Lung (tissue), 16 donors: ENCODE results near the gene SOSTDC1. TPM values are rescaled to one million over a fixed set of nuclear protein-coding genes. Genes with fewer than 3 reads are reported as not detected.

Experiments used
- ATAC-seq: fragments of 200-7000 bp; cut with Tn5 transposase; one replicate; pipeline ENCODE4 v1.9.1; 2020; ENCODE audit warnings: moderate number of reproducible peaks; ENCODE audit not compliant: insufficient read depth, low FRiP score
- DNase-seq, 3 donors: peaks; one replicate each; pipeline ENCODE4 v3.0.0-alpha.2; 2013 to 2017
- H3K27ac ChIP-seq, 2 donors: one replicate each; pipeline ENCODE4 v1.5.1; 2013; ENCODE audit warnings: mild to moderate bottlenecking in 2 of 2, moderate library complexity in 2 of 2, control low read depth in 1 of 2, inconsistent platforms in 1 of 2, low read depth in 1 of 2, low read length in 1 of 2
- H3K27me3 ChIP-seq, 3 donors: one replicate each; pipeline ENCODE4 v1.5.1; 2013; ENCODE audit warnings: low read length in 2 of 3; ENCODE audit not compliant: control insufficient read depth in 3 of 3, insufficient read depth in 3 of 3
- H3K36me3 ChIP-seq, 4 donors: one replicate each; pipeline ENCODE4 v1.5.1; 2013; ENCODE audit warnings: low read length in 4 of 4, mild to moderate bottlenecking in 1 of 4, moderate library complexity in 1 of 4; ENCODE audit not compliant: control insufficient read depth in 4 of 4, insufficient read depth in 4 of 4
- H3K4me1 ChIP-seq, 5 donors: one replicate each; pipeline ENCODE4 v1.5.1; 2013; ENCODE audit warnings: low read length in 5 of 5, mild to moderate bottlenecking in 2 of 5, moderate library complexity in 1 of 5; ENCODE audit not compliant: control insufficient read depth in 5 of 5, insufficient read depth in 5 of 5
- H3K4me3 ChIP-seq: one replicate; pipeline ENCODE4 v1.5.1; 2013; ENCODE audit warnings: mild to moderate bottlenecking, control low read depth, moderate library complexity
- H3K9ac ChIP-seq, 2 donors: one replicate each; pipeline ENCODE4 v1.5.1; 2013; ENCODE audit warnings: low read length in 2 of 2, control low read depth in 1 of 2; ENCODE audit not compliant: insufficient read depth in 1 of 2
- H3K9me3 ChIP-seq, 4 donors: one replicate each; pipeline ENCODE4 v1.5.1; 2013; ENCODE audit warnings: low read length in 3 of 4, mild to moderate bottlenecking in 1 of 4, moderate library complexity in 1 of 4; ENCODE audit not compliant: control insufficient read depth in 4 of 4, insufficient read depth in 3 of 4
- CTCF ChIP-seq: IDR thresholded peaks from 2 replicates; pipeline ENCODE4 v1.5.1; 2012; ENCODE audit warnings: mild to moderate bottlenecking; ENCODE audit errors: control extremely low read depth, extremely low read depth
- WGBS, 2 donors: extraction: QIAGEN DNeasy Blood & Tissue Kit; methylation state at CpG; one replicate each; pipeline ENCODE4 v1.1.7; 2013; 5-methylcytosine and 5-hydroxymethylcytosine counted together
- long read RNA-seq, 5 donors: transcript quantifications; one replicate each; lab custom pipeline, GENCODE V29; 2026
- polyA plus RNA-seq, 2 donors: library from polyadenylated mRNA; stranded (reverse); fragments of 200-250 nt; gene quantifications; one replicate each; pipeline ENCODE4 v1.2.1, GENCODE V29; 2013
- total RNA-seq, 2 donors: library from RNA; depleted of rRNA in 1 of 2; stranded (reverse); fragments of >200 nt in 1 of 2; gene quantifications; one replicate each; pipeline ENCODE4 v1.2.1, GENCODE V29; 2014 to 2021
- donor health status: control.
- donor health status: control.
- donor health status: Bipolar disorder and iron deficiency.
- donor health status: healthy.
- donor health status: DM: yes; HTN: yes; CAD: no.

The SOSTDC1 gene, protein sequence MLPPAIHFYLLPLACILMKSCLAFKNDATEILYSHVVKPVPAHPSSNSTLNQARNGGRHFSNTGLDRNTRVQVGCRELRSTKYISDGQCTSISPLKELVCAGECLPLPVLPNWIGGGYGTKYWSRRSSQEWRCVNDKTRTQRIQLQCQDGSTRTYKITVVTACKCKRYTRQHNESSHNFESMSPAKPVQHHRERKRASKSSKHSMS
- total RNA-seq (10 to 100 TPM in 1 of 2 donors, 1 to 10 TPM in 1; 6.1 to 32.1 TPM), polyA plus RNA-seq (1 to 10 TPM; 1.1 to 5.5 TPM)
- long read RNA-seq, donor 1, transcript SOSTDC1-201 (2 exons, 1,869 nt) = major isoform, 24 of 24 reads
- long read RNA-seq, donor 1, partial matches to known transcripts = 0 of 24 reads
- long read RNA-seq, donor 1, other reads (novel, unspliced or antisense) = 0 of 24 reads
- long read RNA-seq, donor 2, transcript SOSTDC1-201 (2 exons, 1,869 nt) = major isoform, 15 of 15 reads
- long read RNA-seq, donor 2, partial matches to known transcripts = 0 of 15 reads
- long read RNA-seq, donor 2, other reads (novel, unspliced or antisense) = 0 of 15 reads
- long read RNA-seq, donor 3, transcript SOSTDC1-201 (2 exons, 1,869 nt) = major isoform, 22 of 22 reads
- long read RNA-seq, donor 3, partial matches to known transcripts = 0 of 22 reads
- long read RNA-seq, donor 3, other reads (novel, unspliced or antisense) = 0 of 22 reads
- long read RNA-seq, donor 4, transcript SOSTDC1-201 (2 exons, 1,869 nt) = major isoform, 5 of 5 reads
- long read RNA-seq, donor 4, partial matches to known transcripts = 0 of 5 reads
- long read RNA-seq, donor 4, other reads (novel, unspliced or antisense) = 0 of 5 reads
- long read RNA-seq, donor 5, transcript SOSTDC1-201 (2 exons, 1,869 nt) = major isoform, 23 of 23 reads
- long read RNA-seq, donor 5, partial matches to known transcripts = 0 of 23 reads
- long read RNA-seq, donor 5, other reads (novel, unspliced or antisense) = 0 of 23 reads

DNA sequence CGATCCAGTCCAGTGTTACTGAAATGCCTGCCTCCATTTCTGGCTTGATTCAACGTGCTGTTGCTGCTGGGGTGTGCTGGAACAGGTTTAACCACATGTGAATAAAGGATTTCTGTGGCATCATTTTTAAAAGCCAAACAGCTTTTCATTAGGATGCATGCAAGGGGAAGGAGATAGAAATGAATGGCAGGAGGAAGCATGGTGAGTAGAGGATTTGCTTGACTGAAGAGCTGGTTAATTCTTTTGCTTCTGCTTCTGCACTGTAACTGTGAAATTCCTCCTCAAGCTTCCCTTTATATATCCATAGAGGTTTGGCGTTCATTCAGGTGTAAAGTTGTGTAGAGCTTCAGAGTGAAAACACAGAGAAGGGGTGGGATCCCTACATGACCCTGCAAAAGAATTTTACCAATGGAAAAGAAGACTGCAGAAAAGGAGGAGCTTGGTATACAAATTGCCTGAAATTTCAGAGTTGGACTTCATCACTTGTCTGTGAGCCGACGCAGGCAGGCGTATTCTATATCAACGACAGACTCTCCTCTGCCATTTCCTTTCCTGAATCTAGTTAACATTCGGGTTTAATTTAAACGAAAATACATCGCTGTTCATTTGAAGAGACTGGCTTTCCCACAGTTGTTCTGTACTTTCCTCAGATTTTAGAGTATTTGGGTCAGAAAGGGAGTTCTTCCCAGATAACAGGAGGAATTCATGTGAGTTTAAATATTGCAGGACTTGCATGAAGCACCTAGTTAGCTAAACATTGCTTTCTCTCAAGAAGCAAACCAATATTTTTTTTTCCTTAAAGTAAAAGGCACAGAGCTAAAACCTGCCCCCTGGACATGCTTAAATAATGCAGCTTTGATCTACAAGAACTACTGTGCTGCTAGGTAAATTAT is at the start of gene SOSTDC1:
Gene SOSTDC1, minus strand, starts transcription at position 270 of the 893 bp plus-strand sequence. Its CDS starts 70 bp downstream, at position 200.
- DNase-seq = peak; percentile 70 to 93 (median 92)
- no peak within 1 kb of the TSS for H3K4me3 ChIP-seq
- H3K27me3 ChIP-seq = no peaks in the 10 kb centered on the region
- ATAC-seq = no peak
- H3K4me1 ChIP-seq = peaks cover 2 to 29% (median 3%) of the 10 kb centered on the region in 5 donors
- H3K9ac ChIP-seq = peak within 1 kb of the TSS; percentile 13 to 82
- H3K36me3 ChIP-seq = no peaks in the 10 kb centered on the region
- WGBS, 2 donors = 17 to 26% methylated on average over 10 of the region's 10 CpGs
- TF ChIP-seq CTCF = no peak
- no peak within 1 kb of the TSS for H3K27ac ChIP-seq
- no peaks in the 10 kb centered on the region for H3K9me3 ChIP-seq

GRCh38 chr7:16514729-16515128 is 49.2 kb upstream of the SOSTDC1 start:
- ATAC-seq (no peak), DNase-seq (peak in 1 of 3 donors; percentile 28)
- Histone ChIP-seq H3K9ac (no peak overlapping the region), H3K9me3 (peaks cover 0 to 4% (median 0%) of the 10 kb centered on the region in 4 donors), H3K27me3 (no peaks in the 10 kb centered on the region), H3K27ac (no peak overlapping the region), H3K4me1 (peaks cover 0 to 5% (median 0%) of the 10 kb centered on the region in 5 donors), H3K4me3 (no peak overlapping the region), H3K36me3 (no peaks in the 10 kb centered on the region)
- no peak for TF ChIP-seq CTCF

- TF ChIP-seq CTCF = no peak
- no peak overlapping the region for H3K9ac ChIP-seq
- no peak overlapping the region for H3K27ac ChIP-seq
- no peaks in the 10 kb centered on the region for H3K36me3 ChIP-seq
- DNase-seq = no peak
- no peaks in the 10 kb centered on the region for H3K27me3 ChIP-seq
- peaks cover 0 to 5% (median 0%) of the 10 kb centered on the region in 5 donors for H3K4me1 ChIP-seq
- no peak for ATAC-seq
- no peak overlapping the region for H3K4me3 ChIP-seq
- H3K9me3 ChIP-seq = peaks cover 0 to 4% (median 0%) of the 10 kb centered on the region in 4 donors
- WGBS, 2 donors = 82 to 83% methylated on average over 1 of the region's 1 CpG
These were observed 48.7 kb upstream of the SOSTDC1 start for GRCh38 chr7:16514271-16514670.
